T-helper 1 cell (primary cell): Measurements from ENCODE around the gene ATP8A2.
"Not testable (repeated sequence)": the region's sequence is repeated elsewhere in the genome, so short reads cannot be mapped to it uniquely, and the experiment has no call there.

Source experiments
- DNase-seq, 5 donors: peaks; one replicate each; pipeline ENCODE4 v3.0.0-alpha.2; 2012 to 2020

The ATP8A2 gene

DNA sequence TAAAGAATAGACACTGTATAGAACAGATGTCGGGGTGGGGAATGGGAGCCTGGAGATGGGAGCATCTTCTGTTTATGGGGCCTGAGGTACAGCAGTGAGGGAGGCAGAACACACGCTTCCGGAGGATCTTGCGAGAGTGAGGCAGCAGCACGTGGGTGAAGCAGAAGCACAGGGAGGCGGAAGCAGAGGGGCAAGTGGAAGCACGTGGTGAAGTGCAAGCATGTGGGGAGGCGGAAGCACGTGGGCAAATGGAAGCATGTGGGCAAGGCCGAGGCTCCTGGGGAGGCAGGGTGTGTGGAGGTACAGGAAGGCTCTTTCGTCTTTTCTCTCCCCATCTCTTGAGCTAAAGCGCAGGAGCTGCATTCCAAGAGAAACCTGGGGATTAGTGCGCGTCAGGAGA, 198.4 kb downstream of the ATP8A2 start:
- no peak for DNase-seq

DNA sequence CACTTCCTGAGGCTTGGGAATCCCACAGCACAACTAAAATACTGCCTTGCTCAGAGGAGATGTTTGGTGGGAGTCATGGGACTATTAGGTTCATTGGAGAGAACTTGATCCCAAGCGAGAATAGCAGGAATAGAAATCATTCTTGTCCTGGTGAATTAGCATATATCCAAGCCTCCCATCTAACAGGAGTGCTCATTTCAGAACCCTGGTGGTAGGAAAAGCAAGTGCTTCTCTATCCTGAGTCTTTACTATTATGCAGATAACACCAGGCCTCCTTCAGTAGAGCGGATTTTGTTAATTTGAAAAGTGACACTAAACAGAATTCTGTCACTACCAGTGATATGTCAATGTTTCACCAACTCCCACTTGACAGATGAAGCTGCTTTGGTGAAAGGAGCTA, 199.5 kb downstream of the ATP8A2 start:
- no peak for DNase-seq

DNA sequence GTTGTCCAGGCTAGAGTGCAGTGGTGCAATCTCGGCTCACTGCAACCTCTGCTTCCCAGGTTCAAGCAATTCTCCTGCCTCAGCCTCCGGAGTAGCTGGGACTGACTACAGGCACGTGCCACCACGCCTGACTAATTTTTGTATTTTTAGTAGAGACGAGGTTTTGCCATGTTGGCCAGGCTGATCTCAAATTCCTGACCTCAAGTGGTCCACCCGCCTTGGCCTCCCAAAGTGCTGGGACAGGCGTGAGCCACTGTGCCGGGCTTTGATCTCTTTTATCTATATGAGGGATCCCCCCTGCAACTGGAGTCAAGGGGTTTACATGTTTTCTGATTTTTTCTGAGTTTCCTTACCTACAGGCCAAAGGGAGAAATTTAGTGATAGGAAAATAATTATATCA, 200.4 kb downstream of the ATP8A2 start:
- DNase-seq = not testable (repeated sequence)

DNA sequence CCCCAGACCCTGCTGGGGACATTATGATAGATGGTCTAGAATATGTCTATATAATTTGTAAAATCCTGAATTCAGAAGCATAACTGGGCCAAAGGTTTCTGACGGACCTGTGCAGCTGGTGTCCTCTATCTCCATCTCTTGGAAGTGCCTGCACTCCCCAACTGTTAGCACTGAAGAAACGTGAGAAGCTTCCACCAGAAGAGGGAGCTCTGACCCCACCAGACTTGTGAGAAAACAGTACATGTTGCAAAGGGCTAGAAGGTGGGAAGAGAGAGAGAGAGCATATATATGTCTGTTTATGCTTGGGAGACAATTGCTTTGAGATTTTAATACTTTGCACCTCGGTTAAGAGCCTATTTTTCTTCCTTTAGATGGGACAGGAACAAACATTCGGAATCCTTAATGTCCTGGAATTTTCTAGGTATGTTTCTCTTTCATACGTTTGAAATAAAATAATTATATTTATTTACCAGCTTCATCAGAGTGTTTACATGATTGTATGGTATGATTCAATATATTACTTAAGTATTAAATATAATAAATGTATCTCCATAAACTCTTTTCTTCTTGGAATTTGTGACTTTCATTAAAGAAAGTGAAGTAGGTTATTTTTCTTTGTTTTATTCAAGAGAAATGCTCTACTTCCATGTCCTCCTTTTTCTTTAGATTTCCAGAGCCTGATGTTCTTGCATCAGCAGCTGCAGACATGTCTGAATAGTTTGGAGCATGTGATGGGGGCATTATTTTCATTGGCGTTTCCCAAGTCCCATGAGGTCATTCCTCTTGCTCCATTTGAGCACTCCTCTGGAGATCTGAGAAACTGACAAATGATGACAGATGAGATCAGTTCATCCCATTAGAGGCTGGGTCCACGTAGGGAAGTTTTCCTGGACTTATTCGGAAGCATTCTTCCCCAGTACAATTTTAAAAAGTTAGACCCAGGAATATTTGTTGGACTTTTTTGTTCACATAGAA, 202.9 kb downstream of the ATP8A2 start:
- peak; percentile 17 to 66 (median 45) for DNase-seq

DNA sequence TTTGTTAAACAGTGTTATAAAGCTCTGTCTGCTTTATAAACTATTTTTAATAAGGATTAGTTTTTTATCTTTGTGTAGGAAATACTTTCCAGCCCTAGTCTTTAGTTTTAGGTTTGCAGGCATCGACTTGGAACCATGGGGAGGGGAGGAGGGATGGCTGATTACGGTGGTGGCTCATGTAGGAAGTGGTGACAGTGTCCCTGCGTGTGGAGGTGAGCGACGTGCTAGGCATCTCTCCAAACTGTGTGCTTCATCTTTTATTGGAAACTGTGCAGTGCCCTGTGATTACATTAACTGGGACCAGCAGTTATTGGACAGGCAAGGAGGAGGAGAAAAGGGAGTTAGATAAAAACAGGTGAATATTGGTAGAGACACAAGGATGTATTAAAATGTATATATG, 203.8 kb downstream of the ATP8A2 start:
- no peak for DNase-seq

DNA sequence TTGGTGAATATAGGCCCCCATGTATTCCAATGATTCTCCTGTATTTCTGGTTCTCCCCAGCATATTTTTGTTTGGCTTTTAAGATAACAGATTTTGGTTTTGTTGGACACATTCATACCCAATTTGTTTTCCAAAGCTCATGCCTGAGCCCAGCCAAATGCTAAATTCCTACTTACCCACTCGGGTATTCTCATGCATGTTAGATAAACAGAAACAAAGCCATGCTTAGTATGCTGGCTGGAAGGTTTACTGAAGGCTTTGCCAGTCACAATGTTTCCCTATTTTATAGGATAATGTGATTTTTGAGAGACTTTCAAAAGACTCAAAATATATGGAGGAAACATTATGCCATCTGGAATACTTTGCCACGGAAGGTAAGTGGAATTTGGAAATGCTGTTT, 206.8 kb downstream of the ATP8A2 start:
- no peak for DNase-seq

DNA sequence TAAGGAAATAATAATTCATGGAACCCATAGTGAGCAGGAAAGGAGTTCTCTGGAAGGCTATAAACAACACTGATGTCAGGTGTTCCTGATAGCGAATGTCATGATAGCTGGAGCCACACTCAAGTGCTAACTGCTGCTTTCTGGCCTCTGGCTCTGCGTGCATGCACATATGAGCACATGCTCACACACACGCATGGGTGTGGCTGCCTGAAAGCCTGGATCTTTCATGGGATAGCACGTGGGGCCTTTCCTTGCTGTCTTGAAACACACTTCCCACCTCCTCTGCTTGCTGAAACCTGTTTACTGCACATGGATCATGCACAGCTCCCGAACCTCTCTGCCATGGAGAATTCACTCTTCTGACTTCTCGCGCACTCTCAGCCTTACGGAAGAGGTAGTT, 207.4 kb downstream of the ATP8A2 start:
- DNase-seq = no peak

DNA sequence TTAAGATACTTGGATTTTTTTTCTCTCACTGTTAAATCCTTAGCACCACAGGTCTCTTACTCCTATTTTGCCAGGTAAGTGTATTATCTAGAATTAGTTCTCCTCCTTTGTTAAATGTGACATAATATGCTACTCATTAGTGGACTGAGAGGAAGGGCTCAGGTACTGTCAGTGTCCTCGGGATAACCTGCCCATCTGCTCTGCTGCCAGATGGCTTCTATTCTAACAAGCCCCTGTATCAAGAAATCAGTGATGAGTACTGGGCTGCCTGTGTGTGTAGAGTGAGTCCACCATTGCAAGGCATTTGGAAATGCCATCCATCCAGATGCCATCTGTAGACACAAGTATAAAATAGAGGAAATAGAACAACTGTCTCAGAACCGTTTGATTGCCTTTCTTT, 209.6 kb downstream of the ATP8A2 start:
- DNase-seq = no peak

DNA sequence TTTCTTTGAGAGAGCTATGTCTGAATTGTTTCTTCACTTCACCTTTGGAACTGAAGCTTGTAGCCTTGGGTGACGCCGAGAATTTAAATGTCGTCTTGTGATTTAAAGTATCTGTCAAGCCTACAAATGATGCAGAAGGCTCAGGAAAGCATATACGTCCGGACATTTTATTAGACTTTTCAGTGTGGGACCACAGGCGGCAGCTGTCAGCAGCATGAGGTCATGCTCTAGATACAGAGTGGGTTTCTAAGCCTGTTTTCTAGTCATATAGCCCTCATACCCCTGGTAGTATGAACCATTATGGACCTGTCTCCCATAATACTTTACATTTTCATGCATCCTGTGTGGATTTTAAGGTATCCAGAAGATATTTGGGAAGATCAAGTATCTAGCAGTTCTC, 212.3 kb downstream of the ATP8A2 start:
- no peak for DNase-seq

DNA sequence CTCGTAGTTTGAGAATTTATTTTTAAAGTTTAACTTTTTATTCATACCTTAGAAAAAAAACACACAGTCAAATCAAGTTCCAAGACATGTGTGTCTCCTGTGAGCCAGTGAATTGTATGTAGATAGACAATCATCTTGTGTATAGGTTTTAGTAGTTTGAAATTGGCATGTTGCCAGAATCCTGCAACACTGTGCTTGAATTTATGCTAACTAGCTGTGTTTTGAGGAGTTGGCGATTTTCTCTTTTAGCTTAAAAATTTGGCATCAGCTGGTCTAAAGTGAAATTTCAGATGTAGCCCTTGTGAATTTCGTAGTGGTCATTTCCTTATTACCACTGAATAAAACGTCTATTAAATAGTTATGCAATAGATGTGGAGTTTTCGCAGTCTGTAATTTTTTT, 213.2 kb downstream of the ATP8A2 start:
- DNase-seq = no peak

DNA sequence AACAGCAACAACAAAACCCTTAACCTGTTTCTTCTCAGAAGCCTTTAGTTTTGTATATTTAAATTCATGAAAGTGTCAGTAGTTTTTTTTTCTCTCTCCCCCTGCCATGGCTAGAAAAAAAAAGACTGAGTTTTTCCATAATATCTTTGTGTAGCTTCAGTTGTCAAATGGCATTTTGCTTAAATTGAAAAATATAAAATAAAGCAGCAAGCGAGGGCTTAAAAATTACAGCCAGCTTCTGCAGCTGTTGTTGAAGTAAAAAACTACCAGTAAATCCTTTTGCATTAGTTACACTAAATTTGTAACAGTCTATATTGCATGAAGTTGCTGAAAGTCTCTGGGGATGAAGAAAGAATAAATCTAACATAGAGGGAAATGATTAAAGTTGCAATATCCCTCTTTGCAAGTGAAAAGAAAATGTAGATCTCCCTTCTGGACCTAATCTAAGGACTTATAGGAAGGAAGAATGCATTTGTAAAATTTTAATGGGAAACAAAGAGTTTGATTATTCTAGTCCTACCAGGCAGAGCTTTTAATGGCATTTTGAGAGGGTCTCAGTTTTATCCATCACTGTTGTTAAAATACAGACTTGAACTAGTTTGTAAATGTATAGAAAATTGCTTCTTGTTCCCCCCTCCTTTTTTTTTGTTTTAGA, 215.7 kb downstream of the ATP8A2 start:
- no peak for DNase-seq

DNA sequence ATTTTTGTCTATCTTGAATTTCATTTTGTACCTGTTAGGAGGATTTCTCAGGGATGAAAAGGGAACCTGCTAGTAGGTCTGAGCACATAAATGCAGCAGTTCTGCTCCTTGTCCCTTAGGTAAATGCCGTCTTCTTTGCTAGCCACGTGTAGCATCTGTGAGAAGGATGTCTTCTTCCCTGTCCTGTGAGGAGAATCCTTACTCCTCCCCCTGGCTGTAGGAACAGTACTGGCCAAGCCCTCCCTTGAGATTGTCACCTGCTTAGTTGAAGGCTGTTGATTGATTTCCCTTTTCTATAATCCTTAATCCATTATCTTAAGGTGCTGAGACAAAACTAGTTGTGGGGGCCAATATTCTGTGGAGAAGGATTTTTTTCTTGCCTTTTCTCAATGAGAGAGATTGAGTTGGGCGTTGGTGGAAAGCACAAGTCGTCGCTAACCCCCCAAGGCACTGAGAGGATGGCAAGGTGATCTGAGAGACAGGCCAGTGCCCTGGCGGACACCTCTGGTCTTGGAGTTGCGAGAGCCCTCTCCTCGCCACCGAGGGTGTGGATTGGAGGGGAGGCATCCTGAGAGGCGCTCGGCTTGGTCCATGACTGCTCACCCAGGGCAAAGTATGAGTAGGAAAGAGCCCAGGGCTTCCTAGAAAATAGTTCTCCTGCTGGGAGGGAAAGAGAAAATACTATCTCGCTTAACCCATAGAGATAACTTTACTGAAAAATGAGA, 216.7 kb downstream of the ATP8A2 start:
- no peak for DNase-seq

DNA sequence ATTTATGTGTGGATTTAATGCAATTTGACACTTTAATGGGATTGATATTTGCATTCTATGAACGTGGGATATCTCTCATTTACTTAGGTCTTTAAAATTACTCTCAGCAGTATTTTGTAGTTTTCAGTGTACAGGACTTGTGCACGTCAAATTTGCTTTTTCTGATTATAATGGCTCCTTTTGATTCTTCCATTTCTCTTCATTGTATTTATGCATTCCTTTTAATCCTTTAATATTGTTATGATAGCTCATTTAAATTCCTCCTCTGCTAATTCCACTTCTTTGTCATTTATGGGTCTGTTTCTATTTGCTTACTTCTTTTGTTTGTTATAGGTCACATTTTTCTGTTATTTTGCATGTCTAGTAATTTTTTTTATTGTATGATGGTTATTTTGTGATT, 226.6 kb downstream of the ATP8A2 start:
- no peak for DNase-seq

DNA sequence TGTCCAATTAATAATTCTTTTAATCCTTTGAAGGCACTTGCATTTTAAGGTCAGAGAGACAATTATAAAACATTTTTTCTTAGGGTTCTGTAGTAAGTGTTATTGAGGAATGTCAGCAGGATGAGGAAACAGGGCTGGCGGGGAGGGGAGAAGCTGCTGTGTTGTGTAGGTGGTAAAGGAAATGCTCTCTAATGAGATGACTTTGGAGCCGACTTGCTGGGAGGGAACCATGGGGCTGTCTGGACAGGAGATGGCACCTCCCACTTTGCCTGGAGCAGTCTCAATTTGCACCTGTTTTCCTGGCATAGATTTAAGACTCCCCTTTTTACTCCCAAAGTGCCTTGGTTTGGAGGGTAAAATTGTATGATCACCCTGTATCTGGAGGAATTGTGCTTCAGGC, 230.4 kb downstream of the ATP8A2 start:
- no peak for DNase-seq

DNA sequence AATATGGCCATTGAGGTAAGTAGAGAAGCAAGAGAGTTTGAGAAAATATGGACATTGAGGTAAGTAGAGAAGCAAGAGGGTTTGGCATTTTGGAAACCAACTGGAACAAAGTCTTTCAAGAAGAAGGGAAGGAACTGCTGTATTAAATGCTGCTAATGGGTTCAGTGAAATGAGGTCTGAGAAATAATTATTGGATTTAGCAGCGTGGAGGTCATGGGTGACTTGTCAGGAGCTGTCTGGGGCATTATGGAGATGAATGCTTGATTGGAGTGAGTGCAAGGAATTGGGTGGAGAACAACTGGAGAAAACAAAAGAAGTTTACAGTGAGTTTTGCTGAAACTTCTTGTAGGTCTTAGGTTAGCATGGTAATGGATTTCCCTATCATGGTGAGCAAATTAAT, 232.3 kb downstream of the ATP8A2 start:
- no peak for DNase-seq

DNA sequence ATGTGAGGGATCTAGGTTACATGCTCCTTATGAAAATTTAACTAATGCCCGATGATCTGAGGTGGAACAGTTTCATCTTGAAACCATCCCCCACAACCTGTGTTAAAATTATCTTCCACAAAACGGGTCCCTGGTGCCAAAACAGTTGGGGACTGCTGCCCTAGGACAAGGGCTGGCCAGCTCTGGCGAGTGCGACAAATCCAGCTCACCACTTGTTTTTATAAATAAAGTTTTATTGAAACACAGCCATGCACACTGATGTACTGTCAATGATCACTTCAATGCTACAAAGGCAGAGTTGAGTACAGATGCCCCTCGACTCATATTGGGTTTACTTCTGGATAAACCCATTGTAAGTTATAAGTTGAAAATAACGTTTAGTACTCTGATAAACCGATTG, 235.3 kb downstream of the ATP8A2 start:
- no peak for DNase-seq

DNA sequence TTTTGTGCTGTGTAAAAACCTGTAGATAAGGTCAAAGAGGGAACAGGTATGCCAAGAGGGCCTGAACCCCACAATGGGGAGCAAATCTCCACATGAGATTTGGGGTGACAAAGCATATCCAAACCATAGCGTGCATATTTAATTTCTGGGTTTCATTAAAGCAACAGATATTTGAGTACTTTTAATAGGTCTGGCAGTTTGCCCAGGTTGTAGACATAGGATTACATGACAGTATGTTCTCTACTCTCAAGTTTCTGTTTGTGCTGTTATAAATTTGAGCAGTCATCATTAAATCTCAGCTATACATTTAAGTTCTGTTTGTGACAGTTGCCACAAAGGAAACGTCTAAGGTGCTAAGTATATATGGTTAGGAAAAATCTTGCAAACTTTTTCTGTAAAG, 236.4 kb downstream of the ATP8A2 start:
- DNase-seq = no peak

DNA sequence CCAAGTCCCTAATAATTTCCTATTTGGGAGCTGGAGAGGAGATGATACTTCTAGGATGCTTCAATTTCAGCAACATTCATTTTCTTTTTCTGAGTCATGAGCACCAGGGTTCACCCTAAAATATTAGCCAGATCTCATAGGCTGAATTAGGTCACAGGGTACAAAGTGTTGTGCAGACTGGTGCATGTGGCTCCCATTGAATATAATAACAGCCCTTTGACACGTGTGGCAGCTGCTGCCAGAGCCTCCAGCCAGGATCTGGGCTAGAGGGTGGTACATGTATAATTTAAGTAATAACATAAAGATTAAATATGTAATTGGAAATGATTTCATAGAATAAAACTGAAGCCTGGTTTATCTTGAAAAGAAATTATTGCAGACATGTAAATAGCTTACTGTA, 244.9 kb downstream of the ATP8A2 start:
- no peak for DNase-seq

DNA sequence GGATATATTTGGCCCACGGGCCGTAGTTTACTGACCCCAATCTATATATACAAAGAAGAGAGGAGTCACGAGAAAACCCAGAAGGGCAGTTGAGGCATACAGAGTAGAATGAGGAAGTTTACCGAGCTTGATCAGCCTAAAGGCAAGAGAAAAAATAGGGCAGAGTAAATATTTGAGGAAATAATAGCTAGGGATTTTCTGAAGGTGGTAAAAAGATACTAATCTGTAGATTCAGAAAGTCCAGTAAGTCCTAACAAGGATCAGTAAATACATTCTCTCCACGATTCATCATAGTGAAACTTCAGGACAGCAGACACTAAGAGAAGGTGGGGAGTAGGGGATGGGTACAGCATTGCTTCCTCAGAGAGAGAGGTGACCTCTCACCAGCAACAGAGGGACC, 248.1 kb downstream of the ATP8A2 start:
- DNase-seq = no peak

DNA sequence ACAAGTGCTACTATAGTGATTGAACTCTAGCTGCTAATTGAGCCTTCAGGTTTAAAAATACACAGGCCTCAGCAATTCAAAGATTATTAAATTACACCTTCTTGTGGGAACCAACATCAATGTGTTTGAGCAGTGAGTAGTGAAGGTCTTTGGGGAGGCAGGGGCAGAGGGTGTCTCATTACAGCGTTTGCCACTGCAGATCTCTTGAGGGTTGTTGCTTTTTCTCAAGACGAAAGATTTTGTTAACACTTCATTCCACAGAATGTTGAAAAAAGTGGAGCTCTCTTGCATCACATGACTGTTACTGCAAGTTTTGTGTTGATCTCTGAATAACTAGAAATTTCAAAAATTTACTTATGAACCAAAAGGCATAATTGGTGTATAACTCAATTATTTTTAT, 253.6 kb downstream of the ATP8A2 start:
- no peak for DNase-seq

DNA sequence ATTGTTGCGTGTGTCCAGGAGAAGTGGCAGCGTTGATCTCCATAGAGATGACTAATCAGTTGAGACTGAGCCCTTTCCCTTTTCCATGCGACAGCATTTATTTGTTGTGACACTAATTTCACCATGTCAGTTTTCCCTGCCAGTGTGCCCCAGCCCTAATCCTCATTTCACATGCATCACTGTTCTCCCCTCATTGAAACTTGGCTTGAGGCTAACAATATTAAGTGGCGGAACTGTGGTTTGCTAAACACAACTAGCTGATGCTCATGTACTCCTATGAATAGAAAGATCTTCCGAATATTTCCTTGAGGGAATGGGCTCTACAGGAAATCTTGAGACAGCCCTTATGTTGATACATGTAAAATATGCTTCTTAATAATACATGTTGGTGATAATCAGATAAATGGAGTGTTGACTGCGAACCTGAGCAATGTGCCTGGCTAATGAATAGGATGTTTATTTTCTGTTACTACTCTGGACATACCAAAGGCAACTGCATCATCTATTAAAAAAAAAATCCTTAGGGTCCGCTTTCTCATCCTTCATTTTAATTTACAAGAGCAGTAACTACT, 258.6 kb downstream of the ATP8A2 start:
- DNase-seq = no peak

DNA sequence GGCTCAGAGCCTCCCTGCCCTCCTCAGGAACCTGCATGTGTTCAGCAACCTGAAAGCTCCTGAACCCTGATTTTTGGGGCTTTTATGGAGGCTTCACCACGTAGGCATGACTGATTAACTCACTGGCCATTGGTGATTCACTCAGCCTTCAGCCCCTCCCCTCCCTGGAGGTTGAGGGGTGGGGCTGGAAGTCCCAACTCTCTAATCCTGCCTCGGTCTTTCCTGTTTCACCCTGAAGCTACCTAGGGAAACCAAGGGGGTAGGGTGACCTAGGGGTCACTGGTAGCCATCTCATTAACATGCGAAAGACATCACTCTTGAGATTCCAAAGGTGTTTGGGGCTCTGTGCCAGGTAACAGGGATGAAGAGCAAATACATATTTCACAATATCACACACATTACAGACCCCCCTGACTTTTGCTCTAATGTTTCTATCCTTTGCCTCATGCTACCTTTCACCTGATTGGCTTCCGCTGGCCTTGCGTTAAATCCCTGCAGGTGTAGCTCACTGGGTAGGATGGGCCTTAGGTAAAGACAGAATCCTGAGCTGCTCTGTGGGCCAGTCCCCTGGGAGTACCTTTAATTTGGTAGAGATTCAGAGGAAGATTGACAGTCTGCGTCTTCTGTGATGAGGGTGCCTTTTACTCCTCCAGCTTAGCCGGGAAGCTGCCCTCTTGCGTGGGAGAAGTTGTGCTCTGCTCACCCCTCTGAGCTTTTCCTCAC, 260.6 kb downstream of the ATP8A2 start:
- no peak for DNase-seq

DNA sequence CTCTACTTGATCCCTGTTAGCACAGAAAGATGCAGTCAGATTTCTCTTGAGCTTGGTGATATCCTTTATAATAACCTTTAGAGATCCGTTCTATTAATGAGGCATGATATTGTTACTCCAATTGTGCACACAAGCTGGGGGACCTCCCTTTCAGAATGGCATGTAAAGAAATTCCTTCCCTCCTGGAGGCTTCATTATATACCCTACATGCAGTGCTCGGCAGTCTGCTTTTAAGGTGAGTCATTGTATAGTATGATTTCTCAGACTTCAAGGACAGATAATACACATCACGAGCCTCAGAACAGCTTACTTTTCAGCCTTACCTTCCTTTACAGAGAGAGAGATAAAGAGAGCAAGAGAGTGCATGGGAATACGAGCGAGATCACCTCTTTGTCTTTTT, 261.3 kb downstream of the ATP8A2 start:
- no peak for DNase-seq
